Smooth muscle cell of the brain vasculature (primary cell): ENCODE measurements around the gene BCL11A.

Experiments used
- DNase-seq: peaks from one replicate; pipeline ENCODE4 v3.0.0-alpha.2; 2012; ENCODE audit warnings: low read depth, low spot score

BCL11A gene

DNA sequence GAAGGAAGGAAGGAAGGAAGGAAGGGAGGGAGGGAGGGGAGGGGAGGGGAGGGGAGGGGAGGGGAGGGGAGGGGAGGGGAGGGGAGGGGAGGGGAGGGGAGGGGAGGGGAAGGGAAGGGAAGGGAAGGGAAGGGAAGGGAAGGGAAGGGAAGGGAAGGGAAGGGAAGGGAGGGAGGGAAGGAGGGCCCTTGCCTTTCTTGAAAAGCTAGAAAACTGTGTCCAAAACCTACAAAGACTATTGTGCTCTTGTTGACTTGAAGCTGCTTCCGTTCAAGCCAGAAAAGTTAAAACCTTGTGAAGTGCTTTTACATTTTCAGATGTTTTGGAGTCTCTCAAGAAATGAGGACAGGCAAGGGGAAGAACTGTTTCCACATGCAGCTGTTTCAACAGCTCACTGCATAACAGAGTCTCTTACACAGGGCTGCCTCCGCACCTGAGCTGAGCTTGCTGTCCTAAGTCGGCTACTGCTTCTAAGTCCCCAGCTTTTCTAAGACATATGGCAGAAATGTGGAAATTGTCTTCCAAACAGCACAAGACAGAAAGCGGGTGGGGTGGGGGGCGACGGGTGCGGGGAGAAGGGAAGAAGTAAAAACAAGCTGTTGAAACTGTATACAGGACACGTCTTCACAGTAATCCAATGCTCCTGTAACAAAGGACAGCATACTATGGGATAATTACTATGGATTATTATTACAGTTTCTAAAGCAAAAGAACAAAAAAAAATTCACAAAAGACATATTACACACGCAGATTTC, 46.1 kb downstream of the BCL11A start:
- no peak for DNase-seq

DNA sequence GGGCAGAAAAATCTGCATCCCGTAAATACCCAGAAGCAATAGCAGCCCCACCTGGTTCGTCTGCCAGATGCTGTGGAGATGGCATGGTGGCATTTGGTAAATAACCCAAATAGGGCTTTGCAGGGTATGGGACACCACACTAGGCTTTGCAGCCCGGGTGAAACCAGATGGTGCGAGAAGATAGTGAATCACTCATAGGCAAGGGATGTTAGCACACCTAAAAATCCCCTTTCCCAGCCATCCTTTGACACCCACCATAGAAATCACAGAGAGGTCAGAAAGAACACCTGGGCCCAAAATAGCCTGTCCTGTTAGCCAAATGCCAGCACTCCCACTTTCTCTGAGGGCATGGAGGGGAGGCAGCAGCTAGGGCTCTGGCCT, 47.6 kb downstream of the BCL11A start:
- DNase-seq, result no peak

DNA sequence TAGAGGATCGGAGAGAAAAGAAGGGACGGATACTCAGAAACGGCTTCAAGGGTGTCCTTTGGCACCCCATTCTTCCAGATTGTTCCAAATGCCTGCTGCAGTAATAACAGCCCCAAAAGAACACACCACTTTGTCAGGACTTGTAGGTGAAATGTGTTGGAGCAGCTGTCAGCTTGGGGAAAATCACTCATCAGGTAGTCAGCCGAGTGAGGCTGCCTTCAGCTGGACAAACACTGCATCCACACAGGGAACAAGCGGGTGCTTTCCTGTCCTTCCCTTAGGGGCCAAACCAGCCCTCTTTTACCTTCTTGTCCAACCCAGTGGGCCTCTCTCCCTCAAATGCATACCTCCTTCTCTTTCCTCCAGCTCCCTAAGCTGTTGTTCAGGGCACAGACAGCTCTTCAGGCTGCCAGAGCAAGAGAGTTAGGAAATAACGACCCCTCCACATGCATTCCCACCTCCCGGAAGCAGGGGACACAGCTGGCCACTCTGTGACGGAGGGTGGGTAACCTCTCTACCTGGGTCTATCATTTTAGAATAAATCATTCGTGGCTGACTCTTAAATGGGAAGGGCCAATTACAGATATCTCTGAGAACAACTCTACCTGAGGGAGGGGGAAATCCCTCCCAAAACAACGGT, 48.1 kb downstream of the BCL11A start:
- DNase-seq, result no peak

DNA sequence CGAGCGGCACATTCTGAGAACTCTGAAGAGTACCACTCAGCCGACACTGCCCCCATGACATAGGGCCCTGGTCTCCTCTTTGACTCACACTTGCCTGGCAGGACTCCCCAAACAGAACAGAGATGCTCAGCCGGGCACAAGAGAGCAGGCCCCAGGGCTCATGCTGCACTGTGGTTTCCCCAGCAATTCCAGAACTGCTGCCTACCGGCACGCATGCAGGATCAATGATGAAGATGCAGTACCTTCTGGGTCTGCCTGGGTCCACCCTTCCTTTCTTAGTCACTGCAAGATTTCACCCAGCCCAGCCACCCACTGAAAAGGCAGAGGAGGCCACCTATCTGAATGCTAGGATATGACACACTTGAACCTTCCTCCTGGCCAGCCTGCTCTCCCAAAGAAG, 49.4 kb downstream of the BCL11A start:
- no peak for DNase-seq

DNA sequence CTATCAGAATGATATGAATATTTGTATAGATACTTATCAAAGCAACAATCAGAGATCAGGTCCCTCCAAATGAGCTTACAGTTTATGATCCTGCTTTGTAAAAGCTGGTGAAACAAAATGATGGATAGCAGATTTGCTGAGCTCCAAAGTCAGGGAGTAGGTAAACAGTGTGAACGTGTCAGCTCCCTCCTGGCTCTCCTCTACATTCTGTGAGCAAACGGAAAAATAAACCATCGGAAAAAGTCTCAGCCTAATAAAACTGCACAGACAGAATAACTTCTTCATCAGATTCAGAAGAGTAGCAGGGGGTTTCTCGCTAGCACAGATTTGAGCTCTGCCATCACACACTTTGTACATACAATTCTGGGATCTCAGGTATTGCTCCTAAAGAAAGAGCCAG, 51.3 kb downstream of the BCL11A start:
- DNase-seq, result no peak

DNA sequence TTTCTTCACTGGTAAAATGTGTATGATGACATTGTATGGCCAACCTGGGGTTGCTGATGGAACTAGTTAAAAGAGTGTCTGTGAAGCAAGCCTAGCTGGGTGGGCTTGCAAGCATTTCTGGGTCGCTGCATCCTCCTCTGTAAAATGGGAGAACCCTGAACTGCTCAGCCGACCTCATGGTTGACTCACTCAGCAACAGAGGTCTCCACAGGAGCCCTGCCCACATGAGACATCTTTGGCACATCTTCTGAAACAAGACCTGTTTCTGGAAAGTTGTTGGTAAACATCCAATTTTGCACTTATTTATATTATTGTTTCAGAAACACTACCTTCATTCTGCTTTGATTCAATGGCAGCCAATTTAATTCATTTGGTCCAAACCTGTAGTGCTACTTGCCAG, 52.6 kb downstream of the BCL11A start:
- DNase-seq, result no peak

DNA sequence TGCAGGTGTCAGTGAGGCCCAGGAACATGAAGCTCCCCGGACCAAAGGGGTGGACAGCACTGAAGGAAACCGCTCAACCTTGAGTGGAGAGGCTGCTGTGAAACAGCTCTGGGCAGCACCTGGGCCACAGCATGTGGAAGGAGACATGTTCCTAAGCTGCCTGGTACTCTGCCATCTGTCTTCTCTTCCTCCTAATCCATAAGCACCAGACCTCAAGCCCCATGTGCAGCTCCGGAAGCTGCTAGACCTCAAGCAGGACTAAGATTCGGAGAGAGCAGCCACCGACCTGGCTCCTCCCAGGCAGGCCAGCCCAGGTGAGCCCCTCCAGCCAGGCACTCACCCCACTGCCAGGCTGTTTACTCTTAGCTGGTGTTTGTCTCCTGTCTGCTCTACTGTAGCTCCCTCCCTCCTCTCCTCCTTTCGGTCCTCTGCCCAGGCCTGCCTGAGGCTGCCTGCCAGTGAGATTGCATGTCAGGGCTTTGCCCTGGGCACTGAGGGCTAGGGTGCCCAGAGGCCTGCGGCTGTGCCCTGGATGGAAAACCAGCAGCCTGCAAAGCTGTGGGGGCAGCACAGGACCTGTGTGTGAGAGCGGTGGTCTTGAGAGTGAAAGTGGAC, 53.7 kb downstream of the BCL11A start:
- no peak for DNase-seq

DNA sequence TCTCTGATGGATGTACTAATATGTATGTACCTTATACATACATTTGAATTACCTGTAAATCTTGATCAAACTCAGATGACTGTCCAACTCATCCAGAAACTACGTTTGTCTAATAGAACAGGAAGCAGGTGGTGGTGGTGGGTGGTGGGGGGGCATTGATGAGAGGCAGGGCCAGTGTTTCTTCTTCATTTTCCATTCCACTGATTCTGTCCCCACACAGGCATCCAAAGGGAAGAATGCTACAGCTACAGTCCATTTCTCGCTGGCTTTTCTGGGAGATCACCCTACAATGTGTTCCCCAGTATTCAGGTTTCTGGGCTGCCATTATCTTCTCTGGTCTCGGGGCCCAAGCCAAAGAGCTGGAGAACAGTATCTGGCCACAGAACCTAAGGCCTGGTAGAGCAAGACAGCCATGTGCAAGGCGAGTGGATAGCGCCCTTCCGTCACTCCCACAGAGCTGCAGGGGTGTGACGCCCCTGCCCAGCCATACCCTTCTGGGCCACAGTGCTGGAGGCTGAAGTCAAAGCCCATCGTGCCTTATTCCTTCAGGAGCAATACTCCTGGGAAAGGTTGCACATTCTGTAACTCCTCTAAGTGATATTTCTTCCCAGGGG, 54.5 kb downstream of the BCL11A start:
- no peak for DNase-seq

DNA sequence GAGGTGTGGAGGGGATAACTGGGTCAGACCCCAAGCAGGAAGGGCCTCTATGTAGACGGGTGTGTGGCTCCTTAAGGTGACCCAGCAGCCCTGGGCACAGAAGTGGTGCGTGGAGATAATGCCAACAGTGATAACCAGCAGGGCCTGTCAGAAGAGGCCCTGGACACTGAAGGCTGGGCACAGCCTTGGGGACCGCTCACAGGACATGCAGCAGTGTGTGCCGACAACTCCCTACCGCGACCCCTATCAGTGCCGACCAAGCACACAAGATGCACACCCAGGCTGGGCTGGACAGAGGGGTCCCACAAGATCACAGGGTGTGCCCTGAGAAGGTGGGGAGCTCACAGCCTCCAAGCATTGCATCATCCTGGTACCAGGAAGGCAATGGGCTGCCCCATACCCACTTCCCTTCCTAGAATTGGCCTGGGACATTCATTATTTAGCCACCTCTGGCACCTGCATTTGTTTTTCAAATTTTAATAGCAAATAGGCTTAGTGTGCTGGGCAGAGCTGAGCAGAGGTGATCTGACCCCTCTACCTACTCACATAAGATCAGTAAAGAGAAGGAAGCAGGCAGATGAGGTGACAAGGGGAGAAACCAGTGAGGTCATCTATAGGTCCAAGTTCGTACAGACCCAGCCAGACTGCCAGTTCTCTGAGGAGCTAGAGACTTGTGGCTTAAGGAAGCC, 55.2 kb downstream of the BCL11A start:
- no peak for DNase-seq

DNA sequence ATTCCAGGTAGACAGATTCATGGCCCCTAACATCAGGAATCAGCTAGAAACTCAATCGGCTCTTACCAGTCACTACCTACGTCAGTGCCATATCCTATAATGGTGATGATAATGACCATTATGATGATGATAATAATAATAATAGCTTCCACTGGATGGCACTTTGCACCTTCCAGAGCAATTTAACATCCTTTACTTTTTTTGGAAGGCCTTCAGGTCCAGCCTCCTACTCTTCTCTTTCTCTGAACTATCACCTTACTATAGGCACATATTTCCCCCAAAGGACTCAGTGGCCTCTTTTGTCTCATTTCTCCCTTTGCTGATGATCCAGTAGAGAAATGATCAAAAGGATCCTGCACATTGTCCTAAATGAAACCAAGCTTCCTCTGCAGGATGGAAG, 56.0 kb downstream of the BCL11A start:
- DNase-seq, result no peak

DNA sequence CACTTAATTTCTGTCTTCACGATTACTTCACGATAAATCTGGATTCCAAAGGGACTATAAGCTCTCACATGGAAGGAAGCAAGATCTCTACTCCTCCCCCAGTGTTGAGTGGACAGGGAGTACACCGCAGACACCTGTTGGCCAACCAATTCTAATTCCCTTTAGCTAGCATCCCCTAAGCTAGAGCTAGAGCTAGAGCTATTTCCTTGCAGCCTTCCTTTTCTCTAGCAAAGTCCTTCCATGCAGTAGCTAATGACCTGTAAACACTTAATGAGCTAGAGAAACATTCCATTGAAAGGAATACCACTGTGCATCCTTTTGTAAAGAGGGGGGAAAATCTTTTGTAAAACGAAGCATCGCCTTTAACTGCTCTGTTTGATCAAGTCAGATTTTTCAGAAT, 56.5 kb downstream of the BCL11A start:
- no peak for DNase-seq

DNA sequence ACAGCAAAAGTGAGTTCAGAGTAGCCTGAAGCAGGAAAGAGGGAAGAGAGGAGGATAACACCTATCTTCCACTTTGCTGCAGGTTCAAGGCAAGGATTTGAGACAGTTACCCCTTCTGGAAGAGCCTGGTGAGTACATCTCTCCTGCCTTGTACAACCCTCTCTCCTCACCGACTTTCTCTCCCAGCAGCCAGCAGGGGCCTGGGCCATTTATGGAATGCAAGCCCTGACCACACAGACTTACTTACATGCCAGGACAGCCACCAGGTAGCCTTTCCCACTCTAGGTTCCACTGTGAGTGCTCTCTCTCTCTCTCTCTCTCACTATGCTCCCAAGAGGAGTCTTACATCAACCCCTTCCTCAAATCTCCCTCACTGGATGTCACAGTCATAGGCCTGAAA, 57.0 kb downstream of the BCL11A start:
- DNase-seq, result no peak

DNA sequence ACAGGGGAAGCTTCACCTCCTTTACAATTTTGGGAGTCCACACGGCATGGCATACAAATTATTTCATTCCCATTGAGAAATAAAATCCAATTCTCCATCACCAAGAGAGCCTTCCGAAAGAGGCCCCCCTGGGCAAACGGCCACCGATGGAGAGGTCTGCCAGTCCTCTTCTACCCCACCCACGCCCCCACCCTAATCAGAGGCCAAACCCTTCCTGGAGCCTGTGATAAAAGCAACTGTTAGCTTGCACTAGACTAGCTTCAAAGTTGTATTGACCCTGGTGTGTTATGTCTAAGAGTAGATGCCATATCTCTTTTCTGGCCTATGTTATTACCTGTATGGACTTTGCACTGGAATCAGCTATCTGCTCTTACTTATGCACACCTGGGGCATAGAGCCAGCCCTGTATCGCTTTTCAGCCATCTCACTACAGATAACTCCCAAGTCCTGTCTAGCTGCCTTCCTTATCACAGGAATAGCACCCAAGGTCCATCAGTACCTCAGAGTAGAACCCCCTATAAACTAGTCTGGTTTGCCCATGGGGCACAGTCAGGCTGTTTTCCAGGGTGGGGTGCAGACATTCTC, 58.3 kb downstream of the BCL11A start:
- no peak for DNase-seq

DNA sequence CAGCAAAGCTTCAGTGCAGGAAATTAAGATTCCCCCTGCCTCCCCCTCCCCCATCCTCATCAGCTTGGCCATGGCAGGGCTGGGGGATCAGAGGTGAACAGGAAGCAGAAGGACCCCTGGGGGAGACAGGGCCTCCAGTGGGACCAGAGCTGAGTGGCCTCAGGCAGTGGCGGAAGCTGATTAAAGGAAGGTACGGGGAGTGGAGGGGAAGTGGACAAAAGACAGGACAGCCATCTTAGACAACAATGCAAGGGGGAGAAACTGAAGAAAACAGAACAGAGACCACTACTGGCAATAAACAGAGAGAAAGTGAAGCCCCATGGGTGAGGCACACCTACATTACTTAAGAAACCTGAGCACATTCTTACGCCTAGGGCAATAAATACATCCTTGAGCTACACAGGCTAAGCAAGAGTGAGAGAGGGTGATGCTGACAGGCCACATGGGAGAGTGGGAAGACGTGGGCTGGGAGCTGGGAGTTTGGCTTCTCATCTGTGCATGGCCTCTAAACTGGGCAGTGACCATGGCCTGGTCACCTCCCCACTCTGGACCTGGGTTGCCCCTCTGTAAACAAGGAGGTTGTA, 59.6 kb downstream of the BCL11A start:
- no peak for DNase-seq

DNA sequence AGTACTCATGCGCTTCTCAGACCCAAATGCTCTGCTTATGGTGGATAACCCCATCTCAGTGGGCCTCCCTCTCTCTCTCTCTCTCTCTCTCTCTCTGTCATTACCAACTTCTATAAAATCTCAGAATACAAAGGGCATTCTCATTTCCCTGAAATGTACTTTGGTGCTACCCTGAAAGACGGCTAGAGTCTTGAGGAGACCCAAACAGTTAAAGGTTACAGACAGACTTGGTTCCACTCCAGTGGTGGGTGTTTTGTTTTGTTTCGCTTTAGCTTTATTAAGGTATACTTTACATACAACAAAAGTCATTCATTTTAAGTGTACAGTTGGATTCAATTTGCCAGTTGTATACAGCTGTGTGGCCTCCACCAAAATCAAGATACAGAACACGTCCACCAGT, 60.9 kb downstream of the BCL11A start:
- DNase-seq, result no peak

DNA sequence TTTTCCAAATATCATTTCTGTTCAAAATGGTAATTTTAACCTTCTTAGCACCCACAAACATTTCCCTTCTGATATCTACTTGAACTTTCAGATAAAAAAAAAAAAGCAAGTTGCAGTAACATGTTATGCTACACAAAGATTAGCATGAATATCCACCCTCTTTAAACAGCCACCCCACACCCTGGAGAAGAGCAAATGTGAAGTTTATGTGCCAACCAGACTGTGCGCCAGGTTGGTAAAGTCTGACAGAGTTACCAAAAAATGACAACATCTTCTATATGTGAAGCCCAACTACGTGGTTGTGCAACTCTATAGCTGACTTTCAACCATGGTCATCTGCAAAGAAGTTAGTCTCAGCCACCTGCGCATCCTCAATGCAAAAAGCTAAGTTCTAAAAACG, 62.6 kb downstream of the BCL11A start:
- no peak for DNase-seq

DNA sequence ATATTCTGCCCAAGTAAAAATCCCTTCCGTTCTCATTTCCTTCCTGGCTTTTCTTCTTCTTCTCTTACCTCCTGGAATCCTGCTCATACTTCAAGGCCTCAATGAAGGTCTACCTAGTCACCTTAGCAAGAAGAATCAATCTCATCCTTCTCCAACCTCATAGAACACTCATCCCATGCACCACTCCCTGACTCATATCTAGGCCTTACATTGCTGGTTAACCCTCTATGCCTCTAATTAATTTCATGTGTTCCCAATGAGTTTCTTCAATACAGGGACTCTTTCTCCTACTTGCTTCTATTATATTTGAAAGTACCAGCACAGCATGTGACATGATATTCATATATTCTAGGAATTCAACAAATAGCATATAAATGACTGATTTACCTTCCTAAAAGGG, 63.0 kb downstream of the BCL11A start:
- no peak for DNase-seq

DNA sequence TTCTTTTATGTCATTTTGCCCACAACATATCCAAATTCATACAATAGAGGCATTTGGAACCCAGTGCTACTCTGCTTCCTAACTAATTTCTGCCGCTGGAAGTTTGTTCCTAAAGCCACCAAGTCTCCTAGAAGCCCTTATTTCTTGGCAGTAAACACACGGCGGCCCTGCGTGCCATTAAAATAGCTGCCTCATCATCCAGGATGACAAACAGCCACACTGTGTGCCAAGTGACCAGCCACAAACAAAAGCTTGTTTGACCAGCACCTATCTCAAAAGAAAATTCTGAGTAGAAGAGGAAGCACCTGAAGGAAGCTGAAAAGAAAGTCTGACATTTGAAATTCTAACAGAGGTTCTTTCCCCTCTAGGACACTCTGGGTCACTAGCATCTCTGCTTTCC, 64.2 kb downstream of the BCL11A start:
- DNase-seq, result no peak

DNA sequence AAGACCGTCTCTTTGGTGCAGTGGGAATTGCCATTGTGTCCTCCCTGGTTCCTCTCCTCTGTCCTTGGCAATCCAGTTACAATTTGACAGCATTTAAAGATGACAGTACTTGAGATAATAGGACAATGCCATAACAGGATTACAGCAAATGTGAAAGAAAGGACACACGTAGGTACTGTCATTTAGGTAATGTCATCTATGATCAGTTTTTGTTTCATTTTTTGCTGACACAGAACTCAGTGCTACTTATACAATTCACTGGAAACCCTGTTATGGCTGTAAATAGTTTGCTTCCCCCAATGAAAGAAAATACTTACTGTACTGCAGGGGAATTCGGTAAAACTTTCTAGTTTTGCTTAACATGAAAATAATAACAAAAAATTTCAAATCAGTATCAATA, 65.2 kb downstream of the BCL11A start:
- DNase-seq, result no peak

DNA sequence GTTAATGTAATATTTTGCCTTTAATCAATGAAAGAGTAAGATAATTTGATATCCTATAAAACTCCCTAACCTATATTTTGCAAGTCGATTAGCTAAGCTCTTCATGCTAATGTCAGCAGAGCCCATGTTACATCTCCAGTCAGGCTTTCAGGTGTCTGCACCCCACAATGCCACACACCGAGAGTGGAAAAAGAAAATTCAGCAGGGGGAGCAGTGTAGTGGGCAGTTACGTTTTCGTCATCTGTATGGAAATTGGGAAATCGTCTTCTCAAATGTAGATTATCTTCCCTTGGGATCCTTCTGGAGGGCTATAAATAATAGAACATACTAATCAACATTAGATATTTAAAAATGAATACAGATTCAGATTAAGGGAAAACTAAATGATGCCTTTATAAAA, 66.3 kb downstream of the BCL11A start:
- DNase-seq, result no peak

DNA sequence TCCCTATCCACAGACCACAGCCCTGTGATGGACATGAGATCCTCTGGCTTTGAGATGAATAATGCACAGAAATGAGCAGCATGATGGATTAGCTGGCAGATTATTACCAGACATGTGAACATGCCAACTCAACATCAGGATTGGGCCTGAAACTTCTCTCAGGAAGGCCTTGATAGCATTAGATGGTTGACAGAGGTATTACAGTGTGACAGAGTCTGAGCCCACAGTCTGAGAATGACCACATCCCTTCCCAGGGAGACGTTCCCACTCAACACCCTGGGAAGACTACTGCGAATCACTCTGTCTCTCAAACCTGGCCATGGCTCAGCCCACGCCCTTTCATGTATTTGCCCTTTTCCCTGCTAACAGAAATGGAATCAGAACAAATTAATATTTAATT, 66.9 kb downstream of the BCL11A start:
- no peak for DNase-seq

DNA sequence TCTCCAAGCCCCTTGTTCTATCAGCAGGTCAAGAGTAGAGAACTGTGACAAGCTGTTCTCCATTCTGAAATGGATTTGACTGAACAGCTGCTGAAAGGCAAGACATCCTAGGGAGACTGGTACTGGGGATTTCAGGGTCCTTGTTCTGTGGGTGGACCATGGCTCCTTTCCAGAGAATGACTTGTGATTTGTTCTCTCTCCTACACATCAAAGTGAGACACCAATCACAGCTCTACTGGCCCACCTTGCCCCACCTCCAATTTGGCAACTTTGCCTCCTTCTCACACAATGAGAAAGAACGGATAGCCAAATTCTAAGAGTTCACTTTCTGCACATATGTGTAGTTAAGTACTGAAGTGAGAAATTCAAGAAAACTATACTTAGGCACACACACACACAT, 67.4 kb downstream of the BCL11A start:
- DNase-seq, result no peak
